Measurements from ENCODE around the gene PLD1.
A peak's percentile ranks its signal among the peaks of the same experiment; 100 is the strongest.

The PLD1 gene

DNA sequence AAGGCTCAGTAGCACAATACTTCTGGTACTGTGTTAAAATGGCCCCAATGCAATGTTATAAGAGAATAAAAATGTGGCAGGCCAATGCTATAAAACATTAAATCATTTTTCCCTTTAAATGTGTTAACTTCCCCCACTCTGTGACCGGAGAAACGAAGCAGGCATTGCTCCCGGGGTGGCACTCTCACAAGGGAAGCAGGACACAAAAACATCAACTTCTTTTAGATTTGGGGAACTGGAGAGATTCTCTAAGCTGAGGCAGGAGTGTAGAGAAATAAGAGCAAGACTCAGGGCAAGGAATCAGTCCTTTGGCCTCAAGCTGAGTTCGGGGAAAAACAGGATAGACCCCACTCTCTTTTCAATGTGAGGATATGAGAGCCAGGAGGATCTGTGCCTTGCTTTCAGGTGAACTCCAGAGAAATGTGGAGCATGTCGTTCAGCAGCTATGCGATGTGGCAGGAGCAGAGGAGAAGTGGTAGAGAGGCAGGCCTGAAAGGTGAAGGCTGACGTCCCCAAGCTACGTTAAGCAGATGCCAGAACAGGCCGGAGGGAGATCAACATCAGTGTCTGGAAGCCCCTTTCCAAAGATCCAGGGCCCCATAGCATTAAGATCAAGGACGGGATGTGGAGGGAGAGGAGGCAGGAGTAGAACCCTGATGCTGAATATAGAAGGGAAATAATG lies 160.2 kb downstream of the PLD1 start:
- DNase-seq (ENCODE audit: extremely low read depth, insufficient read length) = no peak
- TF ChIP-seq, protein P1, sequence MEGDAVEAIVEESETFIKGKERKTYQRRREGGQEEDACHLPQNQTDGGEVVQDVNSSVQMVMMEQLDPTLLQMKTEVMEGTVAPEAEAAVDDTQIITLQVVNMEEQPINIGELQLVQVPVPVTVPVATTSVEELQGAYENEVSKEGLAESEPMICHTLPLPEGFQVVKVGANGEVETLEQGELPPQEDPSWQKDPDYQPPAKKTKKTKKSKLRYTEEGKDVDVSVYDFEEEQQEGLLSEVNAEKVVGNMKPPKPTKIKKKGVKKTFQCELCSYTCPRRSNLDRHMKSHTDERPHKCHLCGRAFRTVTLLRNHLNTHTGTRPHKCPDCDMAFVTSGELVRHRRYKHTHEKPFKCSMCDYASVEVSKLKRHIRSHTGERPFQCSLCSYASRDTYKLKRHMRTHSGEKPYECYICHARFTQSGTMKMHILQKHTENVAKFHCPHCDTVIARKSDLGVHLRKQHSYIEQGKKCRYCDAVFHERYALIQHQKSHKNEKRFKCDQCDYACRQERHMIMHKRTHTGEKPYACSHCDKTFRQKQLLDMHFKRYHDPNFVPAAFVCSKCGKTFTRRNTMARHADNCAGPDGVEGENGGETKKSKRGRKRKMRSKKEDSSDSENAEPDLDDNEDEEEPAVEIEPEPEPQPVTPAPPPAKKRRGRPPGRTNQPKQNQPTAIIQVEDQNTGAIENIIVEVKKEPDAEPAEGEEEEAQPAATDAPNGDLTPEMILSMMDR (IDR thresholded peaks at IDR 0.05; ENCODE audit: insufficient read depth, low read length, poor library complexity, severe bottlenecking) = no peak

DNA sequence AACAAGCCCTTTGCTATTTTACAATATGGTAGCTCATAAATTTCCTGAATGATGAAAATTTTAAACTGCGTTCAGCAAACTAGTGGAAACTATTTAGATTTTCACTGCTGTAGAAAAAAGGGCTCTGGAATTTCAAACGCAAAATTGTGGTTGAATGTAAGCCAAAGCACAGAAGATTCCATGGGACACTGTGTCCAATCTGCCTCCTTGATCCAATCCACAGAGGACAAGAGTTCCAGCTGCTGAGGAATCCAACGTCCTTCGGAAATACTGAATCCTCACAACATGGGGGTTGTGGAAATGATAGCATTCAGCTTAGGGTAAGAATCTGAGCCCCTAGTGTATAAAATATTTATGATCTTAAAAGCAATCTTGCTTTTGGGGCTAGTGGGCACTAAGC lies 161.0 kb downstream of the PLD1 start:
- Histone ChIP-seq H3K27me3 (replicated peaks; ENCODE audit: control insufficient read depth, insufficient read depth, low read length) (no peaks in the 10 kb centered on the region), H3K36me3 (ENCODE audit: control insufficient read depth, insufficient read depth, low read length) (no peaks in the 10 kb centered on the region), H3K4me3 (replicated peaks; ENCODE audit: low read depth, low read length) (no peak overlapping the region)
- DNase-seq (ENCODE audit: extremely low read depth, insufficient read length) = no peak
- TF ChIP-seq, protein P1 (IDR thresholded peaks at IDR 0.05; ENCODE audit: insufficient read depth, low read length, poor library complexity, severe bottlenecking) = no peak

More for the DNA sequence above, 160.2 kb downstream of the PLD1 start:
- Histone ChIP-seq H3K36me3 (ENCODE audit: control insufficient read depth, insufficient read depth, low read length) (no peaks in the 10 kb centered on the region), H3K27me3 (replicated peaks; ENCODE audit: control insufficient read depth, insufficient read depth, low read length) (no peaks in the 10 kb centered on the region), H3K4me3 (replicated peaks; ENCODE audit: low read depth, low read length) (no peak overlapping the region)

DNA sequence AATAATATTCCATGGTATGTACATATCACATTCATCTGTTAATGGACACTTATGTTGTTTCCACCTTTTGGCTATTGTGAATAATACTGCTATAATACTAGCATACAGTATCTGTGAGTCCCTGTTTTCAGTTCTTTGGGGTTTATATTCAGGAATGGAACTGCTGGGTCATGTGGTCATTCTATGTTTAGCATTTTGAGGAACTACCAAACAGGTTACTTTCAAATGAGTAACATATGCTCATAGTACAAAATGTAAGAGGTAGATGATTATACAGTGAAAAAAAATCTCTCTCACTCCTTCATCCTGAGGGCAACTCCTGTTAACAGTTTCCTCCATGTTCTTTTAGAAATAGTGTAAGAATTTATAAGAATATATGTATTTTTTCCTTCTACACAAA lies 162.2 kb downstream of the PLD1 start:
- TF ChIP-seq, protein P1 (IDR thresholded peaks at IDR 0.05; ENCODE audit: insufficient read depth, low read length, poor library complexity, severe bottlenecking) = no peak
- no peak overlapping the region for H3K4me3 ChIP-seq (replicated peaks; ENCODE audit: low read depth, low read length)
- no peaks in the 10 kb centered on the region for H3K36me3 ChIP-seq (ENCODE audit: control insufficient read depth, insufficient read depth, low read length)
- no peak for DNase-seq (ENCODE audit: extremely low read depth, insufficient read length)
- no peaks in the 10 kb centered on the region for H3K27me3 ChIP-seq (replicated peaks; ENCODE audit: control insufficient read depth, insufficient read depth, low read length)

DNA sequence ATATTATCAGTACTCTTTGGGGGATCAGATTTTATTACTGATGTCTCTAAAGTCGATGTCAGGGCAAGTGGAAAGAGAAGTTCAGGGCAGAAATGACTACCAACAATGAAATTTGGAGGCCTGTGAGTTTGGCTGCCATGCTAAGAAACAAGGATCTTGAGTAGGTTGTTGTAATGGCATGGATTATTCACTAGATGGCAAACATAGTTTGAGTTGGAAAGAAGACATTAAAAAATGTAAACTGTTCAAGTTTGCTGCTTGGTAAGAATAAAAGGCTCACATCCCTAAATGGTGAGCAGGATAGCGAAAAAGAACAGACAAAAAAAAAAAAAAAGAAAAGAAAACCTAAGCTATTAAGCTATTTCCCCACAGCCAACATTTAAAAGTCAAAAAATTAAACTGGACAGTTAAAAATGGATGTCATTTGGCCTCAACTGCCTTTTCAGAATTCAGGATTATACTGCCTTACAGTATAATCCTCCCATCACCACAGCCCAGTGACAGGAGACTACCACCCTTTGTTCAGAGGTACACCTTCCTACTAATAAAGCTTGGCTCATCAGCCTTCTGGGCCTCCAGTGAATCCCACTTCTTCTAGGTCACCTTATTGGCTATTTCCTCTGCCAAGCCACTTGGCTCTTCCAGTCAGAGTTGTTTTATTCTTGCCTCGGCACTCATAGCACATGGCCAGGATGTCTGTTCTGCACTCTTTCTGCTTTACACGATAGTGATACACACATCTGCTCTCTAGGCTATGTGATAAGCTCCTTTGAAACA lies 163.7 kb downstream of the PLD1 start:
- DNase-seq (ENCODE audit: extremely low read depth, insufficient read length) = no peak
- Histone ChIP-seq H3K27me3 (replicated peaks; ENCODE audit: control insufficient read depth, insufficient read depth, low read length) (no peaks in the 10 kb centered on the region), H3K4me3 (replicated peaks; ENCODE audit: low read depth, low read length) (no peak overlapping the region), H3K36me3 (ENCODE audit: control insufficient read depth, insufficient read depth, low read length) (no peaks in the 10 kb centered on the region)
- TF ChIP-seq, protein P1 (IDR thresholded peaks at IDR 0.05; ENCODE audit: insufficient read depth, low read length, poor library complexity, severe bottlenecking) = peak; percentile 52

DNA sequence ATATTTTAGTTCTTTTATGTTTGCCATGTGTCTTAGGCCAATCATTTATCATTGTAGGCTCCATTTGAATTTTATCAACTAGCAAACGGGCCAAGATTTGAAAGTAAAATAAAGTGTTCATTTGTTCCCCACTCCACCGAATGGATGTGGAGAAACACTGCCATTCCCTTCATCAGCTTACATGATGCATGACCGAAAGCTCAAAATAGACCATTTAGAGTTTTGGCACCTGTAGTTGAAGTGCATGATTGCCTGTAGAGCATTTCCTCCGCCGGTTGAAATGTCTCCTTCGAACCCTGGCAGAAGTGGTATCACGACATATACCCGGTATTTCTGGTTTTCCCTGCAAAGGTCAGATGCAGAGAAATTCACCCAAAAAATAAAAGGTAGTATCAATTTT lies 165.6 kb downstream of the PLD1 start:
- H3K4me3 ChIP-seq (replicated peaks; ENCODE audit: low read depth, low read length) = no peak overlapping the region
- H3K36me3 ChIP-seq (ENCODE audit: control insufficient read depth, insufficient read depth, low read length) = no peaks in the 10 kb centered on the region
- TF ChIP-seq, protein P1 (IDR thresholded peaks at IDR 0.05; ENCODE audit: insufficient read depth, low read length, poor library complexity, severe bottlenecking) = no peak
- DNase-seq (ENCODE audit: extremely low read depth, insufficient read length) = no peak
- no peaks in the 10 kb centered on the region for H3K27me3 ChIP-seq (replicated peaks; ENCODE audit: control insufficient read depth, insufficient read depth, low read length)

Measured in GM06990 (cell line).